HG02973 (cell line): ENCODE data around the gene GAB3.

Experiments
- ATAC-seq: cut with Tn5 transposase; IDR thresholded peaks from one replicate; pipeline ENCODE4 v1.9.1; 2021; ENCODE audit warnings: moderate library complexity; ENCODE audit not compliant: unreplicated experiment

Gene GAB3

DNA sequence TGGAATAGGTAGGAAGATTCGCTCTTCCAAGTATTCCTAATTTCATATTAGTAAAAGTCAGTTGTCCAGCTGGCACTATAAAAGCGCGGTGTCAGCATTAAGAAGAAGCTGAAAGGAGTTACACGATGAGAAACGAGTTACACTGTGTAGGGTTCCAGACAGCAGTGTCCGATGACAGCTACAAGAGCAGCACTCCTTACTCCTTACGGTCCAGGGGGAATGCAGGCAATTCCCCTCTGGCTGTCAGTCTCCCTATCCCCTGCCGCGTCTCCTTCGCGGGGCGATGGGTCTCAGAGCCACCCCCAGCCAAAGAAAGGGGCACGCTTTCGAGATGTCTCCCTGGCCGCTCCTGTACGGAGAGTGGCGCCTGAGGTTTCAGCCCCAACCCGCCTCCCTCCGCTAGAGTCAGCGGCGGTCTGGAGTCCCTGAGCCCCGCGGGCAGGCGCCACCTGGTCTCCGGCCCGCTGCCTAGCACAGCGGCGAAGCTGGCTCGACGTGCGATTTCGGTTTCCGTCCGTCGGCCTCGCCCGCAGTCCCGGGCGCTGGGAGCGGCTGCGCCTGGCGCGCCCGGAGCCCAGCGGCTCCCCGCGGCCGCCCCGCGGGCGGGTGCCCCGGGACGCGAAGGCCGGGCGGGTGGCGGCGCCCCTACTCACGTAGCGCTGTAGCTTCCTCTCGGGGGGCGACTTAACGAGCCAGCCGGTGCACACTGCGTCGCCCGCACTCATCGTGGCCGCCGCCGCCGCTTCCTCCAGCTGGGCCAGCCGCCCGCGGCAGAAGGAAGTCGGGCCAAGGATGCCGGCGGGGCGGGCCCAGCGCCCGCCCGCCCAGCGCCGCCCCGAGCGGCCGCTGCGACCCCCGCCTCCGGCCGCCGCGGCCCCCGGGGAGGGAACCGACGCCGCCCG is at the start of gene GAB3:
Gene GAB3 (minus strand): TSS at position 777 of the 902 bp plus-strand sequence. CDS start 52 bp downstream, at position 725.
- peak; percentile 56 for ATAC-seq

DNA sequence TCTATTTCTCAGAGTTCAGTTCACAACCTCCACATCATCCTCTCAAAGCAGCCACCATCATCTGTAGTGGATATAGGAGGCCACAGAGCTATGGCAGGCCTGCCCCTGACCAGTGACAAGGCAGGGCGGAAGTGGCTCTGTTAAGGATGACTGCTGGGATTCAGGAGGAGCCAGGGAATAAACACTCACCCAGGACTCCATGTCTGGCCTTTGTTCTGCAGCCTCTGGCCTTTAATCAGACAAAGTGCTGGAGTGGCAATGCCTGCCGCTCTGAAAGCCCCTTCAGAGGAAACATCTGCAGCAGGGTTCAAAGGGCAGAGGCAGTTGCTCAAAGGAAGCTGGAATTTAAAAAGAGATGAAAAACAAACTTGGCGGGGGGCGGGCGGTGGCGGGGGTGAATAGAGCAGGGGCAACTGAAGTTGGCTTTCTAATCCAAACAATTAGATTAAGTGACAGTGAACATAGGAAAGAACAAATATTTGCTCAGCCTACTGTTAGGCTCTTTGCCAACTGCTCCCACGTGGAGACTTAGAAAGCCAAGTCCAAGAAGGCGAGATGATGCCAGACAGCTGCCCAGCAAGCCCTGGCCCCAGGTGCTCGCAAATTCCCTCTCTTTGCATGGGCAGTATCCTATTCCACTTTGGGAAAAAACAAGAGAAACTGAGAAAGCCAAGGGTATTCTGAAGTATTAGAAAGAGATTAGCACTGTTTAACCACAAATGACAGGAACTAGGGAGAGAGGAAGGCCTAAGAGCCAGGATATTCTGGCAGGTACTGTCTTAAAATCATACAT is 48.9 kb upstream of the GAB3 start:
- ATAC-seq = no peak

- ATAC-seq = no peak
These were observed 46.1 kb upstream of the GAB3 start for GRCh38 chrX:154797006-154797405.

GRCh38 chrX:154795016-154795415 is 44.1 kb upstream of the GAB3 start:
- no peak for ATAC-seq

DNA sequence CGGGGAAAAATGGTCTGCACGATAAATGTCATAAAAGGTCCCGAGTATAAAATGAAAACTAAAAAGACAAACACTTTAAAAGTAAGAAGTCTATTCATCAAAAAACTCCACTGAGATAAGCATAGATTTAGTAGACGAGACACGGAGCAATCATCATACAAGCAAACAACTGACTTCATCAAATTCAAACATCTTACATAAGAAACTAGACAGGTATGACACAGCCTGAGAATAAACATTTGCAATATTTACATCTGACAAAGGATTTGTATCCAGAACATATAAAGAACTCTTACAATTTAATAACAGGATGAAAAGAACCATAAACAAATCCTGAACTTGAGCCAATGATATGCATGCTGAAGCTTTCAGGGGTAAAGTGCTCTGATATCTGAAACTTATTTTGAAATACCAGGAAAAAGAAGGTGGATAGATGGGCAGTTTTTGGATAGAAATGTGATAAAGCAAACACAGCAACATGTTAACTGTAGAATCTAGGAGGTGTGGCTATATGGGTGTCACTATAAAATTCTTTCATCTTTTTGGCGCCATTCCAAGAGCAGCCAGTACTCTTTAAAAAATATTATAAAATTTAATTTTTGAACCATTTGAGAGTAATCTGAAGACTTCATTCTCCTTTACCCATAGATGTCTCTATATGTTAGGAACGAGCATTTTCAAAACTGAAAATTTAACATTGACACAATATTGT is 42.4 kb upstream of the GAB3 start:
- no peak for ATAC-seq

GRCh38 chrX:154791939-154792338 is 41.1 kb upstream of the GAB3 start:
- no peak for ATAC-seq

DNA sequence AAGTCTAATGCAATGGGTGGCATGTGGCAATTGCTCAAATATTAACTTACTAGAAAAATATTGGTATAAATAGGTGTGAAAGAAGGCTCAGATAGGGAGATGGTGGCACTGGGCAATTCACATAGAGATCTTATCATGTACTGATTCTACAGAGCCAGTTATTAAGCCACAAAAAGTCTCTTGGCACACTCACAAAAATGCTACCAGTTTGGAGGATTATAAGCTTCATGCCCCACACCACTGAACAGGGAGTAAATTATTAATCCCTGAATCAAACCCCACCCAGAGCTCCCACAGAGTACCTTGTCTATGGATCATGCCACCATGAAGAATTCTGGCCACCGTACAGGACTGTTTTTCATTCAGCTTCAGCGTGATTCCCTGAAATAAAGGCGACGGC is 40.6 kb upstream of the GAB3 start:
- ATAC-seq = no peak

DNA sequence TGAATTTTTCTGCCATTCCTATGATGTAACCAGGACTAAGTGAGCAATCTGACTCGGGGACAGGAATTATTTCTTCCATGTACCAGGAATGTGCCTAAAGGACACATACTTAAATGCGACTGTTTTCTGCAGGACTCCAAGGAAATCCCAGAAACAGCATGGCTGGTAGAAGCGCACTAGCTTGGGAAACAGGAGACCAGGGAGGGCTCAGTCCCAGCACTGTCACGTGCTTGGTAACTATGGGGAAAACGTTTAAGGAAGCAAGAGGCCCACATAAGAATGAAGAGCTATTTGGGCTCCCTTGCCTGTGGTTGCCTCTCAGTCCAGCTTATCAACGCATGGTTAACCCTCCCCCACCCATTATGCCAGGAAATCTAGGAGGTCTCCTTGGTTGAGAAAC is 34.8 kb upstream of the GAB3 start:
- ATAC-seq = no peak

- ATAC-seq = no peak
These were observed 33.5 kb upstream of the GAB3 start for GRCh38 chrX:154784149-154784995.

DNA sequence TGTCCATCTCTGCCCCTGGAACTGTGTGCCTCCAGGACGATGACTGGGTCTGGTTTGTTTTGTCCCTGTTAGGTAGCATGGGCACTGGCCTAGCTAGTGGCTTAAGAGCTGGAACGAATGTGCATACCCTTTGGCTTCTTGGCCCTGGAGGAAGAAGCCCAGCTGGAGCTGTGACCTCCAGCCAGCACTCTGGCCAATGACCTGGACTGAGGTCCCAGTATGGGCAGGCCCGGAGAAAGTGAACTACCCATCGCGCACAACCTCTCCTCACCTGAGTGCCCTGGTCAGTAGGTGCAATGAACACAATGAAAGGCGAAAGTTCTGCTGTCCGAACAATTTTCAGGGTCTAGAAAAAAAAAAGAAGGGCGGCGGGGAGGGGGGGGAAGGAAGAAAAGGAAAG is 30.1 kb upstream of the GAB3 start:
- no peak for ATAC-seq

DNA sequence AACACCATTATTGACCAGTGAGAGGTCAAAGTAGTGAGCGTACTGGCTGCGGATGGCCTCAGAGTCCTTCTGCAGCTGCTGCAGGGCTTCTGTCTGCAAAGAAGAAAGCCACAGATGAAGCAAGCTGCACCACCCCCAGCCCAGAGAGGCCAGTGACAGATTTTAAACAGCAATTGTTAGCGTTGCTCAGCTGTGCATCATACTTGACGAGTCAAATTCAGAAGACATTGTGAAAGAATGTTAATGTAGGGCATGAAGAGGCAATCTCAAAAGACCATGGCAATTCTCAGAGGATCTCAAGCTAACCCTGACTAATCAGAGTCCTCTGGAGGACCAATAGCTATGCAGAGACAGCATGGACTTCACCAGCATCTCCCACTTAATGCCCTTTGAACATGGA is 28.4 kb upstream of the GAB3 start:
- ATAC-seq = no peak

DNA sequence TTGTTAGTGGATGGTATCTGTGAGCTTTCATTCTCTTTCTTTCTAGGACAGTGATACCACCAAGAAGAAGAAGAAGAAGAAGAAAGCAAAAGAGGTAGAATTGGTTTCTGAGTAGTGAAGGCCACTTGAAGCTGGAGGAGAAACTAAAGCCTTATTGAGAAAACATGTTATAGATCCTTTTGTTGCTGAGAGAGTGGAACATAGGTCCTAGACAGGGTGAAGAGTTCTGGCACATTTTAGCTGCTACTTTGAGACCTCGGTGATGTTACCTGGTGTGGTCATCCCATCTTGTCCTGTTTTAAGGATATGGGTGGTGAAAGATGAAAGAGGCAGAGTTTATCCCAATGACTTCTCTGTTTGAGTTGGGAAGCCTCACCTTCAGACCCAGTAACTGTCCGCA is 25.9 kb upstream of the GAB3 start:
- no peak for ATAC-seq

DNA sequence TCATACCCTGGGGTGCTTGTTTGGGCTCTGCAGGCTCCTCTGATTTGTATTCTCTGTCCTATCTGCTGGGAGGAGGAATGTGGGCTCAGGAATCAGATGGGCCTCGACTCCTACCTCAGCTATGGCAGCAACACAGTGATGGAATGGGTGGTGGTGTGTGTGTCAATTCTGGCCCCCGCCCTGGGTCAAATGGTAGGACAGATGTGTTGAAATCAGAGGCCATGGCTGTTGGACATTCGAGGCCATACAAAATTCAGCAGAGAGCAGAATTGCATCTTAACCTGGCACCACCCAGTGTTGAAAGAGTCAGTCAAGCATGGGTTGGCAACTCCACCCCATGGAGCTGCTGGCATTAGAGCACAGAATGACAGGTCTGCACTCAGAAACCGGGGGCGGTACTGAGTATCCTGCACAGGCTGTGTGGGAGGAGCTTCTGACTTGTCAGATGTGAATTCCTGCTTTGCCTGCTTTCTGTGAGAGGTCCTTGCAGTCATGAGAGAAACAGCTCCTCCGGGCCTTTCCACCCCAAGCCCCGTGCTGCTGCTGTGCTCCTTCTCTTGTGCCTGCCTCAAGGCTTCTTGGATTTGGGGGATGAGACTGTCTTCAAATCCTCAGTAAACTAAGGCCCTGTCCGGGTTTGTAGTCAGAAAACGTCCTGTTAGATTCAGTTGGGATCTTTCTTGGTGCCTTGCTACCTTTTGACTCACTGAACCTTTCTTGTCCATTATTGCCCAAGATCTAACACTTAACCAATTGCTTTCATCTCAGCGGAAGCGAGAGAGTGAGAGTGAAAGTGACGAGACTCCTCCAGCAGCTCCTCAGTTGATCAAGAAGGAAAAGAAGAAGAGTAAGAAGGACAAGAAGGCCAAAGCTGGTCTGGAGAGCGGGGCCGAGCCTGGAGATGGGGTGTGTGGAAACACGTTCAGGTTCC is 24.8 kb upstream of the GAB3 start:
- ATAC-seq = no peak

GRCh38 chrX:154774622-154775021 is 23.7 kb upstream of the GAB3 start:
- ATAC-seq = no peak

DNA sequence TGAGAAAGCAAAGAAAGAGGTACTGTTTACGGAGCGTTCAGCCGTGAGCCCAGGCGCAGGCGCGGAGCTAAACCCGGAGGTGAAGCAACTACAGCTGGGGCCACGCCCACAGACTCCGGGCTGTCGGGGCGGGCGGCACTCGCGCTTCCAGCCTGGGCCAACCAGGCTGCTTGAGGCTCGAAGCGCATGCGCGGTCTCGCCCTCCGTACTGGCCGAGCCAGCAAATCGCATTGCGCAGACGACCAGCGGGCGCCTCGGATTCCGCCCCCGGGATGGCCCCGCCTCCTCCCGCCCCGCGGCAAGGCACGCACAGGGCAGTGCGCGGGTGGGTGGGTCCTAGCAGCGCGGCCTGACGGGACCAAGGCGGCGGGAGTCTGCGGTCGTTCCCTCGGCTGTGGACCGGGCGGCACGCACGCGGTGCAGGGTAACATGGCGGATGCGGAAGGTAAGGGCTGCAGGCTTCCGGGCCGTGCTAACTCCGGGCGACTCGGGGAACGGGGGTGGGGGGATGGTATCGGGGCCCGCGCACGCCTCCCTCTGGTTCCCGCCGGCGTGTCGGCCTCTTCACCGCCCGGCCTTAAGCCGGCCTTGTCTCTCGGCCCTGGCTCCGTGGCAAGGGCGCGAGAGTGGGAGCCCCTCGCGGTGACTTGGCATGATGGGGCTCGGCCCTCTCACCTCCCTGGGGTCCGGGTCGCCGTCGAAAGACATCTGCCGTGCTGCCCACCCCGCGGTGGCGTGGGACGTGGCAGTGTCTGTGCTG is 11.8 kb upstream of the GAB3 start, which contains the start of gene DKC1:
Gene DKC1 (plus strand): TSS at position 328 of the 760 bp plus-strand sequence. CDS start 102 bp downstream, at position 430.
- ATAC-seq = peak; percentile 86

GRCh38 chrX:154761977-154762536 is 11.2 kb upstream of the GAB3 start:
- ATAC-seq = no peak

DNA sequence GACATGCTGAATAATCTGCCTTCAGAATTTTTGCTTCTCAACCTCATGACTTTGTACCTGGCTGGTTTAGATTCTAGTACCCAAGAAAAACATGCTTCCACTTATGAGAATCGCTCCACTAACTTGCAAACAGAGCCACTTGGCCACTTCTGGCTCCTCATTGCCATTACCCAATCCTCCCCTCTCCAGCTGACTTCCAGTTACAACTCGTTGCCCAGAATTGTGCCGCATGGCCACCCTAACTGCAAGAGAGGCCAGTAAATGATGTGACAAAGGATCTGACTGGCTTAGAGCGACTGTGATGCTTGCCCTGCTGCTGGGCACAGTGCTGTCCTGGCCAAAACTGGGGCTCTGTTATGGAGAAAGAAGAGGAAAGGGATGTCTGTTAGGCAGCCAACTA is 7.8 kb upstream of the GAB3 start:
- ATAC-seq = no peak

DNA sequence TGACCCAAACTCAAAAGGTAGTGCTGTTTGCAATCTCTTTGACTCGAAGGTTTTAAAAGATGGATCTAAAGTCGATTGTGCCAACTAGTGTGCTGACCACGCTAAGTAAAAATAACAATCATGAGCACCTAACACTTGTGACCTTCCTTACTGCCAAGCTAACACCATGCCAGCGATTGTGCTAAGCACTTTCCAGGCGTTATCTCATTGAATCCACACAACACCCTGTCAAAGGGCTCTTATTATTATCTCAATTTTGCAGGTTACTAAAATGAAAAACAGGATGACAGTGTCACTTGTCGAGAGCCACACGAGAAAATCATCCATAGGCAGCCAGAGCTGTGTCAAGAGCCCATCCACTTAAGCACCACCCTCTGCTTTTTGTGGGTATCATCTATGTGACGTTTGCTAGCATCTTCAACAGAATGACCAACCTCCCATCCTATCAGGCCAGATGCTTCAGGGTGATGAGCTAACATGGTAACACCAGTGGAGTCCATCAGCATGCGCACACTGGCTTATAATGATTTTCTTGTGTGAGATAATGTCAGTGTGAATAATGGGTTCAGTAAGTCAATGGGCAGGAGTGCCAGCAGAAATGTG is 893 bp upstream of the GAB3 start:
- no peak for ATAC-seq
